Endodermal cell (in vitro differentiated cells): Measurements from ENCODE around the gene TCF15. TPM values are rescaled to one million over a fixed set of nuclear protein-coding genes. Genes with fewer than 3 reads are reported as not detected.
A peak's percentile ranks its signal among the peaks of the same experiment; 100 is the strongest.

Experiments
- DNase-seq: peaks from one replicate; pipeline ENCODE4 v3.0.0-alpha.2; 2017
- H3K27ac ChIP-seq: 2 replicates; pipeline ENCODE4 v1.5.1; 2013; ENCODE audit warnings: mild to moderate bottlenecking, low read depth, low read length, moderate library complexity
- H3K27me3 ChIP-seq: 2 replicates; pipeline ENCODE4 v1.6.1; 2013; ENCODE audit warnings: mild to moderate bottlenecking, low read length, moderate library complexity; ENCODE audit not compliant: insufficient read depth, control insufficient read depth, poor library complexity, severe bottlenecking
- H3K36me3 ChIP-seq: 2 replicates; pipeline ENCODE4 v1.7.0; 2013; ENCODE audit warnings: mild to moderate bottlenecking, low read length, moderate library complexity; ENCODE audit not compliant: control insufficient read depth, insufficient read depth
- H3K4me1 ChIP-seq: one replicate; pipeline ENCODE4 v1.7.0; 2013; ENCODE audit warnings: low read length; ENCODE audit not compliant: control insufficient read depth, insufficient read depth
- H3K4me3 ChIP-seq: 2 replicates; pipeline ENCODE4 v1.5.1; 2013; ENCODE audit warnings: mild to moderate bottlenecking, low read length, moderate library complexity
- H3K9ac ChIP-seq: 2 replicates; pipeline ENCODE4 v1.6.1; 2013; ENCODE audit warnings: mild to moderate bottlenecking, low read length, moderate library complexity; ENCODE audit not compliant: poor library complexity, severe bottlenecking; ENCODE audit errors: extremely low read depth
- H3K9me3 ChIP-seq: 2 replicates; pipeline ENCODE4 v1.6.1; 2013; ENCODE audit warnings: mild to moderate bottlenecking, low read length, moderate library complexity; ENCODE audit not compliant: control insufficient read depth
- H3K27ac Mint-ChIP-seq: 2 replicates; pipeline ENCODE4 v1.8.0; 2020; ENCODE audit warnings: mixed read lengths
- H3K27me3 Mint-ChIP-seq: 2 replicates; pipeline ENCODE4 v1.8.0; 2021; ENCODE audit warnings: mild to moderate bottlenecking, mixed read lengths; ENCODE audit not compliant: insufficient read depth
- H3K36me3 Mint-ChIP-seq: 2 replicates; pipeline ENCODE4 v1.8.0; 2020; ENCODE audit warnings: low read depth, mixed read lengths
- H3K4me1 Mint-ChIP-seq: 2 replicates; pipeline ENCODE4 v1.8.0; 2020; ENCODE audit warnings: mixed read lengths
- H3K4me3 Mint-ChIP-seq: 2 replicates; pipeline ENCODE4 v1.8.0; 2020; ENCODE audit warnings: mild to moderate bottlenecking, moderate library complexity, mixed read lengths
- H3K9me3 Mint-ChIP-seq: 2 replicates; pipeline ENCODE4 v1.8.0; 2020; ENCODE audit warnings: mild to moderate bottlenecking, mixed read lengths
- CTCF ChIP-seq: fragments of 200-600 bp; sonication (generic); conservative IDR thresholded peaks from 2 replicates; pipeline ENCODE4 v1.5.0; 2021; ENCODE audit warnings: antibody characterized with exemption, mild to moderate bottlenecking
- WGBS, 2 experiments: methylation state at CpG; one replicate each; pipeline versions ENCODE4 v1.1.5 to v1.1.7; 2013; ENCODE audit warnings: missing lambda C conversion rate in 2 of 2, mixed read lengths in 1 of 2; ENCODE audit not compliant: insufficient coverage in 1 of 2, insufficient read length in 1 of 2; 5-methylcytosine and 5-hydroxymethylcytosine counted together
- total RNA-seq, 2 donors: library from RNA; stranded (reverse); fragmentation: NEBNext Ultra II Directional in 1 of 2; extraction: Animal tissue kit (Norgen Biotek cat#: 25700) in 1 of 2; gene quantifications; 2 replicates in 1 of 2; 3 replicates in 1 of 2; pipeline ENCODE4 v1.2.1, GENCODE V29; 2021

Gene TCF15
- total RNA-seq, 2 donors from 2014 or later: 1.9 to 2.2 TPM

DNA sequence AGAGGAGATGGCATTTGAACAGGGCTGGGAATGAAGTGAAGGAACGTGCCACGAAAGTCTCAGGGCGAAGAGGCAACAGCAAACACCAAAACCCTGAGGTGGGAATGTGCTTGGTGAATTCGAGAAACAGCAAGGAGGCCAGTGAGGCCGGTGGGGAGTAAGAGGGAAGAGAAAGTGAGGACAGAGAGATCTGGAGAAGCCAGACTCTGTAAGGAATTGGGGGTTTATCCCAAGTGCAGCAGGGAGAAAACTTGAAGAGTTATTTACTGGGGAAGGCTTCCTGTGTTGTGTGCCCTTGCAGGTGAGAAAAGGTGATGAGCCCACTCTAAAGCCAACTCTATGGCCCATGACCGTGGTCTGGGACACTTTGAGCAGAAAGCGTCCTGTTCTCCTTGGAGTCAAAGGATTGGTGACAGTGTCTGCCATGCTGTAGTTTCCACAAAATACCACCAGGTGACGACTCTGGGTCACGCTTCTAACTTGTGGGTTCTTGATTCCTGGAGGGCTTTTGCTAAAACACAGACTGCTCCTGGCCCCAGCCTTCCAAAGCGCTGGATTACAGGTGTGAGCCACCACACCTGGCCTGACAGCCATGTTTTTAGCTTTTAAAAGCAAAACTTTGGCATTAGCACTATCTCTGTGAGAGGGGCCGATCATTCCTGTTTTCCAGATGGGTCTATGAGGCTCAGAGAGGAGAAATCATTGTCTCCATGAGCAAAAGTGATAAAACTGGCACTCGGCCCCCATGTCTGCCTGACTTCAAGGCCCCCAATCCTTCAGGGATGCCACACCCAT, 48.5 kb downstream of the TCF15 start:
- no peak overlapping the region for H3K4me3 ChIP-seq
- Mint-ChIP-seq H3K27ac (no peak overlapping the region), H3K4me1 (peaks cover 3% of the 10 kb centered on the region), H3K9me3 (no peaks in the 10 kb centered on the region), H3K27me3 (peaks cover 2% of the 10 kb centered on the region), H3K36me3 (no peaks in the 10 kb centered on the region), H3K4me3 (no peak overlapping the region)
- H3K27me3 ChIP-seq: no peaks in the 10 kb centered on the region
- no peaks in the 10 kb centered on the region for H3K36me3 ChIP-seq
- H3K9me3 ChIP-seq: no peaks in the 10 kb centered on the region
- peak; percentile 93 for DNase-seq
- 41 to 55% methylated on average over 10 to 12 of the region's 12 CpGs for WGBS, 2 experiments
- no peak overlapping the region for H3K9ac ChIP-seq
- no peak overlapping the region for H3K27ac ChIP-seq
- H3K4me1 ChIP-seq: no peaks in the 10 kb centered on the region
- peak; percentile 95 for TF ChIP-seq CTCF

DNA sequence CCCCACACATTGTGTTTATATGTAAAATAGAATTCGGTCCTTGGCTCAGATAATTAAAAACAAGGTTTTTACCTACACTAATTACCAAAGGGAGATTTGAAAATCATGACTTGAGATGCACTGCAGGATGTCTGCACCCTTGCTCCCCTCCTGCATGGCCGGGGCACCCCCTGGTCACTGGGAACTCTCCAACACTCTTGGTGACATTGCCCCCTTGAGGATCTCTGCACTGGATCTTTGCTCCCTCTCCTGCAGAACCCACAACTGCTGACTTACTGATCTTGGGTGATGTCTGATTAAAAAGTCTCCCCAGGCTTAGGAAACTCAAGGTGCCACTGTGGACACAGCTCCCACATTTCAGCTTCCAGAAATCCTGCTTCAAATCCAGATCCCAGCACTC, 49.4 kb downstream of the TCF15 start:
- peaks cover 2% of the 10 kb centered on the region for H3K27me3 Mint-ChIP-seq
- no peak overlapping the region for H3K4me3 Mint-ChIP-seq
- no peak overlapping the region for H3K27ac ChIP-seq

DNA sequence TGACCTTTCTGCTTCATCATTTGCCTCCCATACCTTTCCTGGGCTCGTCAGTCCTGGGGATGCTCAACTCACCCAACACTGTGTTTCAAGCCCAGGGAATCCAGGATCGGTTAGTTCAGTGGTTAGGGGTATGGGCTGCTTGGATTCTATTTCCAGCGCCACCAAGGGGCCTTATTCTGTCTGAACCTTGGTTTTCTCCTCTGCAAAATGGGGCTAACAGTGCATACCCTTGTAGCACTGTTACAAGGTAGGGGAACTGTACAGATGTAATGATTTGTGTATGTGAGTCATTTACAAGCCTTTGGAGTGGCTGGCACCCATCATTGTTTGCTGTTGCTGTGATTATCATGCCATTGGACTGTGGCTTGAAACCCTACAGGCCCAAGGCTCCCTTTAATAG, 52.0 kb downstream of the TCF15 start:
- Mint-ChIP-seq H3K4me1 (peaks cover 19% of the 10 kb centered on the region), H3K4me3 (no peak overlapping the region), H3K36me3 (no peaks in the 10 kb centered on the region), H3K27ac (no peak overlapping the region), H3K27me3 (peaks cover 3% of the 10 kb centered on the region), H3K9me3 (no peaks in the 10 kb centered on the region)
- H3K9ac ChIP-seq: no peak overlapping the region
- H3K4me1 ChIP-seq: no peaks in the 10 kb centered on the region
- H3K27me3 ChIP-seq: no peaks in the 10 kb centered on the region
- 92 to 93% methylated on average over 2 to 3 of the region's 3 CpGs for WGBS, 2 experiments
- TF ChIP-seq CTCF: no peak
- no peak overlapping the region for H3K4me3 ChIP-seq
- no peaks in the 10 kb centered on the region for H3K9me3 ChIP-seq
- DNase-seq: no peak
- H3K27ac ChIP-seq: no peak overlapping the region
- no peaks in the 10 kb centered on the region for H3K36me3 ChIP-seq

More for the DNA sequence above, 49.4 kb downstream of the TCF15 start:
- Mint-ChIP-seq H3K4me1 (peaks cover 11% of the 10 kb centered on the region), H3K27ac (no peak overlapping the region), H3K9me3 (no peaks in the 10 kb centered on the region), H3K36me3 (no peaks in the 10 kb centered on the region)
- no peak overlapping the region for H3K9ac ChIP-seq
- H3K36me3 ChIP-seq: no peaks in the 10 kb centered on the region
- no peak overlapping the region for H3K4me3 ChIP-seq
- peak; percentile 44 for TF ChIP-seq CTCF
- H3K4me1 ChIP-seq: no peaks in the 10 kb centered on the region
- H3K9me3 ChIP-seq: no peaks in the 10 kb centered on the region
- DNase-seq: peak; percentile 39
- H3K27me3 ChIP-seq: no peaks in the 10 kb centered on the region
- WGBS, 2 experiments: 60 to 89% methylated on average over 1 to 2 of the region's 2 CpGs
